K562 (cell line): ENCODE measurements around the gene ZIC2. TPM values are rescaled to one million over a fixed set of nuclear protein-coding genes. Genes with fewer than 3 reads are reported as not detected.

Source experiments
- GABPB1 ChIP-seq: sonication (generic); formaldehyde crosslinking; IDR thresholded peaks from 2 replicates; pipeline ENCODE4 v1.8.0; 2022; ENCODE audit warnings: mild to moderate bottlenecking, missing genetic modification reagents
- HNRNPLL ChIP-seq: fragments of 200-400 bp; formaldehyde crosslinking; IDR thresholded peaks from 2 replicates; pipeline ENCODE4 v1.6.1; 2017; ENCODE audit warnings: low read length, low read depth, mild to moderate bottlenecking; ENCODE audit not compliant: poor library complexity, severe bottlenecking
- PRPF4 ChIP-seq: fragments of 200-400 bp; formaldehyde crosslinking; IDR thresholded peaks from one replicate; pipeline ENCODE4 v1.6.1; 2017; ENCODE audit warnings: low read length, low read depth, mild to moderate bottlenecking; ENCODE audit not compliant: insufficient read depth, poor library complexity, severe bottlenecking
- RBBP5 ChIP-seq: fragments of 200-600 bp; sonication (generic); IDR thresholded peaks from 2 replicates; pipeline ENCODE4 v1.6.1; 2012; ENCODE audit warnings: borderline replicate concordance, mild to moderate bottlenecking, low read length, control low read depth, inconsistent platforms; ENCODE audit not compliant: insufficient read depth, poor library complexity, severe bottlenecking
- SPI1 ChIP-seq: IDR thresholded peaks from 2 replicates; pipeline ENCODE4 v1.6.1; 2011; ENCODE audit warnings: low read depth, low read length, control low read depth, borderline replicate concordance
- STAT5A ChIP-seq: IDR thresholded peaks from 2 replicates; pipeline ENCODE4 v1.6.1; 2012; ENCODE audit warnings: low read length, inconsistent platforms, borderline replicate concordance
- XRCC5 ChIP-seq: fragments of 200-400 bp; formaldehyde crosslinking; IDR thresholded peaks from 2 replicates; pipeline ENCODE4 v1.6.1; 2017; ENCODE audit warnings: low read depth, mild to moderate bottlenecking, low read length
- ZFX ChIP-seq: sonication (generic); formaldehyde crosslinking; IDR thresholded peaks from 2 replicates; pipeline ENCODE4 v1.8.0; 2022; ENCODE audit warnings: mild to moderate bottlenecking, missing genetic modification reagents, moderate library complexity
- ZNF444 ChIP-seq: fragments of 250-450 bp; sonication (Bioruptor Pico); IDR thresholded peaks from 2 replicates; pipeline ENCODE4 v1.4.0; 2020; ENCODE audit warnings: mild to moderate bottlenecking, moderate library complexity
- ZNF551 ChIP-seq: fragments of 250-450 bp; sonication (Bioruptor Pico); IDR thresholded peaks from 2 replicates; pipeline ENCODE4 v1.5.0; 2021; ENCODE audit warnings: mild to moderate bottlenecking, moderate library complexity
- polyA plus RNA-seq, 8 experiments: library from polyadenylated mRNA; depleted of rRNA in 4 of 8; stranded (reverse) in 5 of 8; unstranded in 3 of 8; fragments of >200 nt; fragmentation: Nextera tagmentation in 2 of 8; fragmentation: Illumina TruSeq in 1 of 8; extraction: Ambion mirVana in 2 of 8; extraction: Trizol in 1 of 8; gene quantifications; 2 replicates each; pipeline versions ENCODE4 v1.2.1 to v1.2.3, GENCODE V29; 2011 to 2014; ENCODE audit warnings: inconsistent platforms in 1 of 8, missing spikeins in 1 of 8
- total RNA-seq, 7 experiments: library from RNA; depleted of rRNA in 6 of 7; stranded (reverse); fragments of >200 nt in 6 of 7; fragmentation: Illumina TruSeq in 2 of 7; extraction: Trizol in 2 of 7; gene quantifications; 2 replicates each; pipeline versions ENCODE4 v1.2.1 to v1.2.3, GENCODE V29; 2011 to 2021; ENCODE audit warnings: low replicate concordance in 1 of 7
- TF ChIP-seq, protein P1 (sequence below), 2 experiments: fragments of 450-650 bp in 1 of 2; sonication (generic) in 1 of 2; formaldehyde crosslinking in 1 of 2; IDR thresholded peaks in 1 of 2; conservative IDR thresholded peaks in 1 of 2; 2 replicates each; pipeline versions ENCODE4 v1.6.1 to v1.8.1; 2016 to 2023; ENCODE audit warnings: mild to moderate bottlenecking in 2 of 2, moderate library complexity in 2 of 2, inconsistent platforms in 1 of 2, missing genetic modification reagents in 1 of 2
- TF ChIP-seq, protein P2 (sequence below): fragments of 450-650 bp; IDR thresholded peaks from 2 replicates; pipeline ENCODE4 v1.6.1; 2016; ENCODE audit warnings: mild to moderate bottlenecking, moderate library complexity

Gene ZIC2
- total and polyA plus RNA-seq, 9 of the 15 experiments (the other 6 are each of a cell fraction or from before 2014, with no cell fraction given) = 1.8 to 18.0 (median 4.5) TPM

DNA sequence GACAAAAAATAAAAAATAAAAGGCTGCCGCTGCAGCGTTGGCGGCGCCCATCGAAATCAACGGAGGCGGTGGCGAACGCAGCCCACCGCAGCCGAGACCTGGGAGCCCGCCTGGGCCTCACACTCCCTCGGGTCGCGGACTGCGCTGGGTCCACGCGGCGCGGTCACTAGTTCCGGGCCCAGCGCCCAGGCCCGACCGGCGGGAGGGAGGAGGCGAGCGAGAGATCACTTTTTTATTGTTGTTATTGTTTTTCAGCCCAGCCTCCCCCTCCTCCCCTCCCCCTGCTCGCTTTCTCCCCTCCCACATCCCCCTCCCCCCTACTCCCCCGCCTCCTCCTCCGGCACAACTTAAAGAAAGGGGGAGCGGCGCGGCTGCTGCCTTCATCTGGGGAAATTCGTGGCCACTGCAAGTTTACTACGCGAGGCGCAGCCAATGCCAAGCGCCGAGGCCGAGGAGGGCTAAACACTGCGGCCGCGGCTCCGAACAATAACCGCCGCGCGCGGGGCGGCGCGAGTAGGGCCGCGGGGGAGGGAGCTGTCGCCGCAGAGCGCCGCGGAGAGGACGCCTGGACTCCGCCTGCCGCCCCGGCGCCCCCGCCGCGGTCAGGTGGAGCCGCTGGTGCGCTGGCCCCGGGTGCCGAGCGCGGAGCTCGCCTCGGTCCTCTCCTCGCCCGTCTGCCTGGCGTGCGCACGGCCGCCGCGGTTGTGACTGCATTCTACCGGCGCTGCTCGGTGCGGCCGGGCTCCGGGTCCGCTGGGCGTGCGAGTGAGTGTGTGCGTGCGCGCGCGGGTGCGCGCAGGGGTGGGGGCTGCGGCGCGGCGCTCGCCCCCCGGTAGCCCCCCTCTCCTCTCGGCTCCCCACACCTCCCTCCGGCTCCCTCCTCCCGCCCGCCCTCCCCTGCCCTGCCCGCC, 505 bp upstream of the ZIC2 start (continued):
- TF ChIP-seq ZFX = peak; percentile 81
- TF ChIP-seq PRPF4 = no peak
- TF ChIP-seq GABPB1 = peak; percentile 46; the same call in 1 of the 2 replicates
- TF ChIP-seq, protein P1, sequence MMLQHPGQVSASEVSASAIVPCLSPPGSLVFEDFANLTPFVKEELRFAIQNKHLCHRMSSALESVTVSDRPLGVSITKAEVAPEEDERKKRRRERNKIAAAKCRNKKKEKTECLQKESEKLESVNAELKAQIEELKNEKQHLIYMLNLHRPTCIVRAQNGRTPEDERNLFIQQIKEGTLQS (IDR thresholded peaks at IDR 0.05) = no peak
- TF ChIP-seq, protein P1 (CRISPR knock-in tag; conservative IDR thresholded peaks at IDR 0.05) = no peak
- TF ChIP-seq HNRNPLL = peak; percentile 30
- TF ChIP-seq, protein P2, sequence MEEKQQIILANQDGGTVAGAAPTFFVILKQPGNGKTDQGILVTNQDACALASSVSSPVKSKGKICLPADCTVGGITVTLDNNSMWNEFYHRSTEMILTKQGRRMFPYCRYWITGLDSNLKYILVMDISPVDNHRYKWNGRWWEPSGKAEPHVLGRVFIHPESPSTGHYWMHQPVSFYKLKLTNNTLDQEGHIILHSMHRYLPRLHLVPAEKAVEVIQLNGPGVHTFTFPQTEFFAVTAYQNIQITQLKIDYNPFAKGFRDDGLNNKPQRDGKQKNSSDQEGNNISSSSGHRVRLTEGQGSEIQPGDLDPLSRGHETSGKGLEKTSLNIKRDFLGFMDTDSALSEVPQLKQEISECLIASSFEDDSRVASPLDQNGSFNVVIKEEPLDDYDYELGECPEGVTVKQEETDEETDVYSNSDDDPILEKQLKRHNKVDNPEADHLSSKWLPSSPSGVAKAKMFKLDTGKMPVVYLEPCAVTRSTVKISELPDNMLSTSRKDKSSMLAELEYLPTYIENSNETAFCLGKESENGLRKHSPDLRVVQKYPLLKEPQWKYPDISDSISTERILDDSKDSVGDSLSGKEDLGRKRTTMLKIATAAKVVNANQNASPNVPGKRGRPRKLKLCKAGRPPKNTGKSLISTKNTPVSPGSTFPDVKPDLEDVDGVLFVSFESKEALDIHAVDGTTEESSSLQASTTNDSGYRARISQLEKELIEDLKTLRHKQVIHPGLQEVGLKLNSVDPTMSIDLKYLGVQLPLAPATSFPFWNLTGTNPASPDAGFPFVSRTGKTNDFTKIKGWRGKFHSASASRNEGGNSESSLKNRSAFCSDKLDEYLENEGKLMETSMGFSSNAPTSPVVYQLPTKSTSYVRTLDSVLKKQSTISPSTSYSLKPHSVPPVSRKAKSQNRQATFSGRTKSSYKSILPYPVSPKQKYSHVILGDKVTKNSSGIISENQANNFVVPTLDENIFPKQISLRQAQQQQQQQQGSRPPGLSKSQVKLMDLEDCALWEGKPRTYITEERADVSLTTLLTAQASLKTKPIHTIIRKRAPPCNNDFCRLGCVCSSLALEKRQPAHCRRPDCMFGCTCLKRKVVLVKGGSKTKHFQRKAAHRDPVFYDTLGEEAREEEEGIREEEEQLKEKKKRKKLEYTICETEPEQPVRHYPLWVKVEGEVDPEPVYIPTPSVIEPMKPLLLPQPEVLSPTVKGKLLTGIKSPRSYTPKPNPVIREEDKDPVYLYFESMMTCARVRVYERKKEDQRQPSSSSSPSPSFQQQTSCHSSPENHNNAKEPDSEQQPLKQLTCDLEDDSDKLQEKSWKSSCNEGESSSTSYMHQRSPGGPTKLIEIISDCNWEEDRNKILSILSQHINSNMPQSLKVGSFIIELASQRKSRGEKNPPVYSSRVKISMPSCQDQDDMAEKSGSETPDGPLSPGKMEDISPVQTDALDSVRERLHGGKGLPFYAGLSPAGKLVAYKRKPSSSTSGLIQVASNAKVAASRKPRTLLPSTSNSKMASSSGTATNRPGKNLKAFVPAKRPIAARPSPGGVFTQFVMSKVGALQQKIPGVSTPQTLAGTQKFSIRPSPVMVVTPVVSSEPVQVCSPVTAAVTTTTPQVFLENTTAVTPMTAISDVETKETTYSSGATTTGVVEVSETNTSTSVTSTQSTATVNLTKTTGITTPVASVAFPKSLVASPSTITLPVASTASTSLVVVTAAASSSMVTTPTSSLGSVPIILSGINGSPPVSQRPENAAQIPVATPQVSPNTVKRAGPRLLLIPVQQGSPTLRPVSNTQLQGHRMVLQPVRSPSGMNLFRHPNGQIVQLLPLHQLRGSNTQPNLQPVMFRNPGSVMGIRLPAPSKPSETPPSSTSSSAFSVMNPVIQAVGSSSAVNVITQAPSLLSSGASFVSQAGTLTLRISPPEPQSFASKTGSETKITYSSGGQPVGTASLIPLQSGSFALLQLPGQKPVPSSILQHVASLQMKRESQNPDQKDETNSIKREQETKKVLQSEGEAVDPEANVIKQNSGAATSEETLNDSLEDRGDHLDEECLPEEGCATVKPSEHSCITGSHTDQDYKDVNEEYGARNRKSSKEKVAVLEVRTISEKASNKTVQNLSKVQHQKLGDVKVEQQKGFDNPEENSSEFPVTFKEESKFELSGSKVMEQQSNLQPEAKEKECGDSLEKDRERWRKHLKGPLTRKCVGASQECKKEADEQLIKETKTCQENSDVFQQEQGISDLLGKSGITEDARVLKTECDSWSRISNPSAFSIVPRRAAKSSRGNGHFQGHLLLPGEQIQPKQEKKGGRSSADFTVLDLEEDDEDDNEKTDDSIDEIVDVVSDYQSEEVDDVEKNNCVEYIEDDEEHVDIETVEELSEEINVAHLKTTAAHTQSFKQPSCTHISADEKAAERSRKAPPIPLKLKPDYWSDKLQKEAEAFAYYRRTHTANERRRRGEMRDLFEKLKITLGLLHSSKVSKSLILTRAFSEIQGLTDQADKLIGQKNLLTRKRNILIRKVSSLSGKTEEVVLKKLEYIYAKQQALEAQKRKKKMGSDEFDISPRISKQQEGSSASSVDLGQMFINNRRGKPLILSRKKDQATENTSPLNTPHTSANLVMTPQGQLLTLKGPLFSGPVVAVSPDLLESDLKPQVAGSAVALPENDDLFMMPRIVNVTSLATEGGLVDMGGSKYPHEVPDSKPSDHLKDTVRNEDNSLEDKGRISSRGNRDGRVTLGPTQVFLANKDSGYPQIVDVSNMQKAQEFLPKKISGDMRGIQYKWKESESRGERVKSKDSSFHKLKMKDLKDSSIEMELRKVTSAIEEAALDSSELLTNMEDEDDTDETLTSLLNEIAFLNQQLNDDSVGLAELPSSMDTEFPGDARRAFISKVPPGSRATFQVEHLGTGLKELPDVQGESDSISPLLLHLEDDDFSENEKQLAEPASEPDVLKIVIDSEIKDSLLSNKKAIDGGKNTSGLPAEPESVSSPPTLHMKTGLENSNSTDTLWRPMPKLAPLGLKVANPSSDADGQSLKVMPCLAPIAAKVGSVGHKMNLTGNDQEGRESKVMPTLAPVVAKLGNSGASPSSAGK = peak; percentile 70
- TF ChIP-seq STAT5A = no peak
- TF ChIP-seq ZNF551 = no peak
- no peak for TF ChIP-seq XRCC5
- peak; percentile 54; the same call in 1 of the 2 replicates for TF ChIP-seq ZNF444 (CRISPR knock-in tag)
- no peak for TF ChIP-seq SPI1
- peak; percentile 32 for TF ChIP-seq RBBP5
